Measurements from ENCODE around the gene SELE.

SELE gene, protein sequence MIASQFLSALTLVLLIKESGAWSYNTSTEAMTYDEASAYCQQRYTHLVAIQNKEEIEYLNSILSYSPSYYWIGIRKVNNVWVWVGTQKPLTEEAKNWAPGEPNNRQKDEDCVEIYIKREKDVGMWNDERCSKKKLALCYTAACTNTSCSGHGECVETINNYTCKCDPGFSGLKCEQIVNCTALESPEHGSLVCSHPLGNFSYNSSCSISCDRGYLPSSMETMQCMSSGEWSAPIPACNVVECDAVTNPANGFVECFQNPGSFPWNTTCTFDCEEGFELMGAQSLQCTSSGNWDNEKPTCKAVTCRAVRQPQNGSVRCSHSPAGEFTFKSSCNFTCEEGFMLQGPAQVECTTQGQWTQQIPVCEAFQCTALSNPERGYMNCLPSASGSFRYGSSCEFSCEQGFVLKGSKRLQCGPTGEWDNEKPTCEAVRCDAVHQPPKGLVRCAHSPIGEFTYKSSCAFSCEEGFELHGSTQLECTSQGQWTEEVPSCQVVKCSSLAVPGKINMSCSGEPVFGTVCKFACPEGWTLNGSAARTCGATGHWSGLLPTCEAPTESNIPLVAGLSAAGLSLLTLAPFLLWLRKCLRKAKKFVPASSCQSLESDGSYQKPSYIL

DNA sequence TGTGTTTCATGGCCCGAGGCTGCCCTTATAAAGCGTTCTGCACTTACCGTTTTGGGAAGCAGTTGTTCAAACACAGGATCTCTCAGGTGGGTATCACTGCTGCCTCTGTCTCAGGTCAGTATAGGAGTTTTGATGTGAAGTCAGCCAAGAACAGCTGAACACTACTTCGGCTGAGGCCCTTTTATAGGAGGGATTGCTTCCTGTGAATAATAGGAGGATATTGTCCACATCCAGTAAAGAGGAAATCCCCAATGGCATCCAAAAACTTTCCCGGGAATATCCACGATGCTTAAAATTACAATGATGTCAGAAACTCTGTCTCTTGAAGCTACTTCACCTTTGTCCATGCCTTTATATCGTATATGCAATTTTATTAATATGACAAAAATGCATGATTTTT, at the start of gene SELE:
Gene SELE, minus strand, starts transcription at position 156 of the 400 bp plus-strand sequence. CDS start 467 bp downstream, outside the sequence.
- no peak for DNase-seq (ENCODE audit: low read depth in 2 of 2)

DNA sequence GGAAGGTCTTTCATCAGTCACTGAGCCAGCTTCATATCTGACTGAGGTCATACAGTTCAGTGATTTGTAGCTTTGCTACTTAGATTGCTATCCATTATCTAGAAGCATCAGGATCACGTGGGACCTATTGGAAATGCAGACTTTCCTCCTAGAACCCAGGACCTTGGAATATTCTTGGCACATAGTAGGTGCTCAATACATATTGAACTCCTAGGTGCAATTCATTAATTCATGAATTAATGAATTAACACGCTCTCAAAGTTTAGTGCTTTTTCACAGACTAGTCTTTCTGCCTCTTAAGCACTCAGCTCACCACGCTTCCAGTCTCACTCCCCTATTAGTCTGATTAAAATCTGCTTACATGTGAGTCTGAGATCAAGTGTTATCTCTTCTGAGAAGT, 48.7 kb upstream of the SELE start:
- no peak for DNase-seq (ENCODE audit: low read depth in 2 of 2)

DNA sequence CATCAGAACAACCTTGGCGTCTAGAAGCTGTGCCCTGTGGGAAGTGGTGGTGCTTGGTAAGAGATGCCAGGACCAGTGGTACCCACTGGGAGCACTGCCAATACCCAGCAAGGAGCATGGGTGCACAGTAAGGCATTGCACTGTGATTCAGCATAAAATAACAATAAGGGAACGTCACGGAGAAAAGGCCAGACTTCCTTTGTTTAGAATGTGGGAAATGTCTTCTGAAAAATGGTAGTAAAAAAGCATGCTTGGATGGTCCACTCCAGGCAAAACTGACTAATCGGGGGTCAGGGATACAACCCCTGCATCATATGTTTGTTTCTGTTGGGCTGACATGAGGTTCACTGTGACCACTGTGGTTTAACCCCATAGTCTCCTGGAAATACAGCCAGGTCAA, 46.1 kb upstream of the SELE start:
- DNase-seq (ENCODE audit: low read depth in 2 of 2): no peak

DNA sequence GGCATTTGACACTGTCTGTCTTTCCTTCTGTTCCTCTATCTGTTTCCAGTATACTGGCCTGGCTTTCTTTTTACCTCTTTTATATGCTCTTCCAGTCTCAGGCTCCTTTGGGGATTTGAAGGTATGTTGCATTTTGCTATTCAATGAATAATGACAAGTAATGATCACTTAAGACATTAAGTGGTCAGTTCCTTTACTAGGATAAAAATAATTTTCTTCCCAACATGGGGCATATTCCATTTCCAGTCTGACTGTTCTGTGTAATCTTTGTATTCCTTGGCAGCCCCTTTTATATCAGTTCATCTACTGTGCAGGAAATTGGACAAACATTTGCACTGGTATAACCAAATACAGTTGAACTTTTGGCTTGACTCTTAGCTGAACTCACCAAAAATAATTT, 45.3 kb upstream of the SELE start:
- DNase-seq (ENCODE audit: low read depth in 2 of 2): no peak

DNA sequence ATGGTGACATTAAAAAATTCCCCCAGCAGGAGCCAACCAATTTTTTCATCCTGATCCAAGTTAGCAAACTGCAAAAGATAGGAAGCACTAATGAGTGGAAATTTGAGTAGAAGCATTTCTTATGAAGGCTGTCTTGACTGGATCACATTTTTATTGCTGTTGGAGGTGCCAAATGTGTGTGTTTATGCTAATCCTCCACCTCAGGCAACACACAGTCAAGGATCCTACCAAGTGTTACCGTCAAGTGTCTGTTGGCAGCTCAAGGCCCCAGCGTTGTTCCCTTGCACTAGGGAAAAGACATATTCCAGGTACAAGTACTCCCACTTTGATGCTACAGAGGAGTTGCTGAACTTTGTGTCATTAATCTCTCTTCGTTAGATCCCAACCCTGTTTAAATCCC, 42.6 kb upstream of the SELE start:
- DNase-seq (ENCODE audit: low read depth in 2 of 2): no peak

DNA sequence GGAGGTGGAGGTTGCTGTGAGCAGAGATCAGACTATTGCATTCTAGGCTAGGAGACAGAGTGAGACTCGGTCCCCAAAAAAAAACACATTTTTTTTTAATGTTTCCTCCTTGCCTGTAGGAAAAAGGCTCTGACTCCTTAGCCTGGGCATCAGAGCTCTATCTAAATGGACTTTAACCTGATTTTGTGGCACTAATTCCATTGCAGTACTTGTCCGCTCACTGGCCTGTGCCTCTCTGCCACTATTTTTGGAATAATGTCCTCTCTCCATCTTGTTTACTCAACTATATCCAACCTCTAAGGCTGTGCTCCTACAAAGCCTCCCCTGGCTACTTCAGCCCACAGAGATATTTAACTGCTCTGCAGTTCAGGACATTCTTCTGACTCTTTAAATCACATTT, 34.3 kb upstream of the SELE start:
- DNase-seq (ENCODE audit: low read depth in 2 of 2): no peak

DNA sequence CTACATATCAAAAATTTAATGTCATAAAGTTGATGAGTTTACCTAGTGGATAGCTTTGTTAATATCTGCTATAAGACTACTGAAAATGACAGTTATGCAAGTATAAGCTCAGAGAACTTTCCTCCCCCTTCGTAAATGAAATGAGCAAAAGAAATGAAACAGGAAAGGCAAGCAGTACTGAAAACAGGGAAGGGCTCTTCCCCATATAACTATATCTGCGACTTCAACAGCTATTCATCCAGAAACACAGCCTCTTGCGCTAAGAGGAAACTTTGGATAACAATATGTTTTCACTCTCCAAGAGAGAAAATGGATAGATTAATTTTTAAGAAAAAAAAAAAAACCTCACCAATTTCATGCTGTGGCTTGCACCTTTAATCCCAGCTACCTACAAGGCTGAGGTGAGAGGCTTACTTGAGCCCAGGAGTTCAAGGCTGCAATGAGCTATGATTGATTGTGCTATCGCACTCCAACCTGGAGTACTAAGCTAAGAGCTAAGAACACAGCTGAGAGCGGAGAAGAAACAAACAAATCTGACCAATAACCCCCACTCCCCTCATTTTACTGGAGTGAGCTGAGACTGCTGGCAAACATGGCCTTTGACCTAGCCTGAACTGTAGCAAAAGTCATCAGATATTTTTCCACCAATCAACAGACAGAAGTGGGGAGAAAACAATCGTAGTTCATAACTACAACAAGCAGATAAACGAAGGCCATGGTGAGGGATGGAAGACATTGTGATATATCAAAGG, 31.9 kb upstream of the SELE start:
- DNase-seq (ENCODE audit: low read depth in 2 of 2): no peak

DNA sequence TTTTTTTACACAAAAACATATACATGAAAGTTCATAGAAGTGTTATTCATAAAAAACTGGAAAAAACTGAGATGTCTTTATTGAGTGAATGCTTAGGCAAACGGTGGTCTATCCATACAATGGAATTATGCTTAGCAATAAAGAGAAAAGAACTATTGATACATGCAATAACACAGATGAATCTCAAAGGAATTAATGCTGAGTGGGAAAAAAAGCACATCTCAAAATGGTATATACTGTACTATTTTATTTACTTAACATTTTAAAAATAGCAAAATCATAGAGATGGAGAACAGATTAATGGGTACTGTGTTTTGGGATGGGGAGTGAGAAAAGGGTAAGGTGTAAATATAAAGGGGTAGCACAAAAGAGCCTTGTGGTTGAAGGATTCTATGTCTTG, 31.0 kb upstream of the SELE start:
- no peak for DNase-seq (ENCODE audit: low read depth in 2 of 2)

DNA sequence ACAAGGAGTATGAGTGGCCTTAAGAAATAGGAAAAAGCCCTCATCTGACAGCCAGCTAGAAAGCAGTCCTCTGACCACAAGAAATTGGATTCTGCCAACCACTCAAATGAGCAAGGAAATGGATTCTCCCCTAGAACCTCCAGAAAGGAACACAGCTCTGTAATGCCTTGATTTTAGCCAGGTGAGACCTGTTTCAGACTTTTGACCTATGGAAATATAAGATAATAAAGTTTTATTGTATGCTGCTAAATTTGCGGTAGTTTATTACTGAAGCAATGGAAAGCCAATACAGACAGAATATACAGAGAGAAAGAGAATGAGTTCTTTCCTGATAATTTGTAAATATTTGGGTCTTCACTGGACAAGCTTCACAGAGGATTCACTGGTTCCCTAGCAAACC, 28.8 kb upstream of the SELE start:
- no peak for DNase-seq (ENCODE audit: low read depth in 2 of 2)

DNA sequence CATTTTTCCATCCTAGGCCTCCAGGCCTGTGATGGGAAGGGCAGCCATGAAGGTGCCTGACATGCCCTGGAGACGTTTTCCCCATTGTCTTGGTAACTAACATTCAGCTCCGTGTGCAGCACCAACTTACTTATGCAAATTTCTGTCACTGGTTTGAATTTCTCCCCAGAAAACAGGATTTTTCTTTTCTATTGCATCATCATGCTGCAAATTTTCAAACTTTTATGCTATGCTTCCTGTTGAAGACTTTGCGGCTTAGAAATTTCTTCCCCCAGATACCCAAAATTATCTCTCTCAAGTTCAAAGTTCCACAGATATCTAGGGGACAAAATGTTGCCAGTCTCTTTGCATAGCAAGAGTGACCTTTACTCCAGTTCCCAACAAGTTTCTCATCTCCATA, 25.2 kb upstream of the SELE start:
- no peak for DNase-seq (ENCODE audit: low read depth in 2 of 2)

DNA sequence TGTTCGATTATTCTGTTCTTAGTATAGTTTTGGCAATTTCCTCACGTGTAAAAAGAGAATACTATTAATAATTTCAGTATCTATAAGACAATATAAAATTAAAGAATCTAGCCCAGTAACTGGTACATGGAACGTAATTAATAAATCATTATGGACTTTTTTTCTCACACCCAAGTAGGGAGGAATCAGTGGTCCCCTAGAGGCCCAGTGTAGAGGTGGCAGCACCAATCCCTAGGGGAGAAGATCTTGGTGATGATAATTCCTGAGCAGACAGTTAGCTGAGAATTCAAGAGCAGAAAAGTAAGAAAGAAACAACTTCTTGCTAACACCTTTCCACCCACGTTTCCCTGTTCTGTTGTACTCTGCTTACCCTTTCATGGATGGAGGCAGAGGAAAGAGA, 19.7 kb upstream of the SELE start:
- DNase-seq (ENCODE audit: low read depth in 2 of 2): no peak

DNA sequence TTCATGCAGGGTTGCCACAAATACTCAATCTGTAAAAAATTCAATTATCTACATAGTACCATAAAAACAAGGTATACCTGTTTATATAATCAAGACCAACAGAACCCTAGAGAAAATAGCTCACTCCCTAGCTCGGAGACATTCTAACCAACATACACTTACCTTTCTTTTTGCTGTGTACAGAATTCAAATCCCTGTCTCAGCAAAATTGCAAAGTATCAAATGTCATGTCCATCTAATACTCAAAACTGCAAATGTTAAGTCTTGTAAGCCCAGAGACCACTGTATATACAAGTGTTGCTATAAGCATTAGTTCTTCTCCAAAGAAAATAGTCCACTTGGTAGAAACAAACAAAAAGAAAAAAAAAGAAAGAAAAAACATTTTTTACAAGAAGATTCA, 16.2 kb upstream of the SELE start:
- DNase-seq (ENCODE audit: low read depth in 2 of 2): no peak

DNA sequence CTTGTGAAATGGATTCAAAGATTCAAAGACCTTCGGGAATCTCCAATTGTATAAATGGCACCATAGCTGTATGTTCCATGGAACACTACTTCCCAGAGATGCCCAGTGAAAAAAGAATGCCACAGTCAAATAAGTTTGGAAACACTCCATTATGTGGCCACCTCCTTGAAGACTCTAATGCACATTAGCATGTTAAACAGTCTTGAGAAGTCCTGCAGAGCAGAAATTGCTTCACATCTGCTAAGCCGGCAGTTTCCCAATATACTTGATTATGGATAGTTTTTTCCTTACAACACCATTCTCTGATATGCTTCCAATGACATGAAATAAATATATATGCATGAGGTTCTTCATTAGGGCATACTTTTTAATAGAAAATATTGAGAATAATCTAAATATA, 12.7 kb upstream of the SELE start:
- DNase-seq (ENCODE audit: low read depth in 2 of 2): no peak

DNA sequence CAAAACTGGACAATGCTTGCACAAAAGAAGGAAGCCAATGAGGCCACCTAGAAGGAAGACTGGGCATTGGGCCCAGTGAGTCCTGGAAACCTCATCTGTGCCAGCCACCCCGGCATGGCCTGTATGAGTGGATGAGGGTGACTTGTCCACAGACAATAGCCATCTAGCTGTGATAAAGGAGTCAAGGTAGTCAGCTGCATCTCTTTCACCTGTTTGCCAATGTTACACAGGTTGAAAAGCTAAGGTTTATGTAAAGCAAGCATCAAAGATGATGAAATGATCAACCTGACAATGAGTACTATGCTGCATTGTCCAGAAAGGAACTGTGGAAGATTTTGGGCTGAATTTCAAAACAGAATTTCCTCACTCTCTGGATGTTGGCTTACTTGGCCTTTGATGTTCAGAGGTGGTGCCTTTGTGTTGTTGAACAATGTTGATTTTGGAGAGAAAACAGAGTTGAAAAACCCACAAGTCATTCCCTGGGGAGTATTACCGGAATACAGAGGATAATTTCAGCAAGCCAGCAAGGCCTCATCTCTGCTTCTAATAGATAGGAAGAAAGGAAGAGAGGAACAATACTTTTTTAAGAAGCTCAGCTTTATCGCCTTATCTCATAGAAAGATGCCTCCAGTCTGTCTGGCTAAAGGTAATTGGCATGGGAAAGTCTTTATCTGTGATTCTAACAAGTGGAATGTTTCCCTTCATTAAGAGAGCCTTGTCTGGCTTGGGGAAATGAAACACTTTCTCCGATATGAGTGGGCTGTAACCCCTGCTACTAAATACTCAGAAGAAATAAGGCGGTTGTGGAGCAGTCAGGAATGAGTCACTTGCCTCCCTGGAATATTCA, 11.4 kb upstream of the SELE start:
- DNase-seq (ENCODE audit: low read depth in 2 of 2): no peak

DNA sequence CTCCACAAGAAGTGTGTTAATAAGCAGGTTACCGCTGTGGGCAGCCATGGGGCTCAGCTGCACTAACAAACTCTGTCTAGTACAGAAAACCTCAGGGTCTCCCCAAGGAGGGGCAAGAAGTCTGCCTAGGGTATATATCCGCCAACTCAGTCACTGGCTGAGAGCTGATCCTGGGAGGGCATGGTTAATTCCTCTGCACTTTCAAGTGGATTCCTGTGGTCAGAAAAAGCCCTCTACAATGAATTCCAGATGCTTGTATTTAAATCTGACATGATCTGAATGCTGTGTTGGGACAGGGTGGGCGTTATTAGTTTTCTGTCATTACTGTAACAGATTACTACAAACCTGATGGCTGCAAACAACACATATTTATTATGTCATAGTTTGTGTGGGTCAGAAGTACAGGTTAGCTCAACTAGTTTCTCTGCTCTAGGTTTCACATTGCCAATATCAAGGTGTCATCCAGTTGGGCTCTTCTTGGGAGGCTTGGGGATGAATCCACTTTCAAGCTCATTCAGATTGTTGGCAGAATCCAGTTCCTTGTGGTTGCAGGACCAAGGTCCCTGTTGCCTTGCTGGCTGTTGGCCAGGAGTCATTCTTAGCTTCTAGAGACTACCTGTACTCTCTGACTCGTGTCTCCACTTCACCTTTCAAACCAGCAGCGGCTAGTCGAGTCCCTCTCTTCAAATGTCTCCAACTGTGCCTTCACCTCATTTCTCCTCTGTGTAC, 8.0 kb upstream of the SELE start:
- no peak for DNase-seq (ENCODE audit: low read depth in 2 of 2)

DNA sequence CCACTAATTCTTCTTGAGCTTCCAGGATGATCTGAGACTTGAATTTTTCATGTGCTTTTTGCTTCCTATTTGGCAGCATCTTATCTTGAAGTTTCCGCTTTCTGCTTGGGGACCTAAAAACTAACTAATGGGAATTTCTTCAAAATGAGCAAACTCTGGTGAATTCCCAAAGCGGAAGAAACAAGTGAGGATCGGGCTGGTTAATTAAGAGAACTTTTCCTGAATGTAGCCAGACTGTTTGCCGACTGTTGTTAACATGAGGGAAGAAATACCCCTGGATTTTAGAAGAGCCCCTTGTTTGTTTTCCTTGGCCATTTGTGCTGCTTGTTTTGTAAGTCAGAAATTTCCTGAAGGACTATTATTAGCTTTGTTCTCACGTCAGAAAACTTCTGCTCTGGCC, 6.1 kb upstream of the SELE start:
- DNase-seq (ENCODE audit: low read depth in 2 of 2): no peak

DNA sequence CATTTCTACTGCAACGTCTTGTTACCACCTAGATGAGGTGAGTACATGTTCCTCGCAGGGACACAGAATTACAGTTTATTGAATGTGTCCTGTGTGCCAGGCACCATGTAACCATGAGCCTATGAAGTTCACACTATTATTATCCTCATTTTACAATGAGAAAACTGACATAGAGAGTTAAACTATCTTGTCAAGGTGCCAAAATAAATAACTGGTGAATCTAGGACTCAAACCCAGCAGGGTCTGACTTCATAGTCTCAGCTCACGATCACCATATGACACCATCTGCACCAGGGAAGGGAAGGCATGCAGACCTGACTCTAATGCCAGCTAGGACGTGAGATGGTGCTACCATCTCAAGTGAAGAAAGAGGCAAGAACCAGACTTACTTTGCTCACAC, 2.4 kb downstream of the SELE start:
- no peak for DNase-seq (ENCODE audit: low read depth in 2 of 2)

DNA sequence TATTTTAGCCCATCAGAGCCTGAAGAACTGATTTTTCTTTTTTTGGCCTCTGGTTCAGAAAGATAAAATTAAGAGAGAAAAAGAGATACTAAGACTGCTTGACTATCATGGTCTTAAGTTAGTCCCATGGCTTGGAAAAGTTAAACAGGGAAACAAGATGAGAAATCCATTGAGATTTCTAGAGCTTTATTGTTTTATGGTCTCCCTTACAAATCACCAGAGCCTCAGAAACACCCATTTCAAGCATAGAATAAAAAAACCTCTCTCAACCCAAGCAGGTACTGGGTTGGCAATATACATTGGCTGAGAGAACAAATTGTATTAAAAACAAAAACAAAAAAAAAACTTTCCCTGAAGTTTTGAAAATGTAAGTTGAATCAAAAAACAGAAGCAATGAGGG, 3.9 kb downstream of the SELE start:
- DNase-seq (ENCODE audit: low read depth in 2 of 2): no peak

DNA sequence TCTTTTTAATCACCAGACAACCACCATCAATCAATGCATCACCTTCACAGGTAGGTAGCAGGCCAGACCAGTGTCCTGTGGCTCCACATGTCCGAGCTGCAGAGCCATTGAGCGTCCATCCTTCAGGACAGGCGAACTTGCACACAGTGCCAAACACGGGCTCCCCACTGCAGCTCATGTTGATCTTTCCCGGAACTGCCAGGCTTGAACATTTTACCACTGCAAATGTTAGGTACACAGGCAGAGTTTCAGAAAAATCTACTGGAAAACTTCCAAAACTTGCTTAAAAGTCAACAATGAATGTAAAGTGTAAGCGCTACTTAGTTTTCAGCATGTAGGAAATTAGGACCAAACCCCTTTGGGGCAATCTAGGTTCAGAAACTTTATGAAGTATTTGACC, 6.6 kb downstream of the SELE start:
- DNase-seq (ENCODE audit: low read depth in 2 of 2): no peak

DNA sequence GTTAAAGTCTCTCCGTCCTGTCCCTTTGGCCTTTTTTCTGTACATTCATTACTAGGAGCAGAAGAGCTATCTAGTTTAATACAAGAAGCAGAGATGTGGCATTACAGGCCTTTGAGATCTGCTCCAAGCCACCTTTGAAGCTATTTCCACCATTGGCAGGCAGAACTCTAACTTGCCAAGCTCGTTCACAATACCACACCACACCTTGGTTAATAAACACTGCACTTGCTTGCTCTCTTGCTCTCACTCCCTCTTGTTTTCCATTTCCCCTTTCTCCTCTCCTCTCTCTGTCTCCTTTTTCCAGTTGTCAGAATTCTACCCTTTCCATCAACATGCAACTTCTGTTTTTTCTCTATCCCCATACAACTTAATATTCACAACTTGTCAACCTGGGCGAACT, 7.0 kb downstream of the SELE start:
- DNase-seq (ENCODE audit: low read depth in 2 of 2): no peak

DNA sequence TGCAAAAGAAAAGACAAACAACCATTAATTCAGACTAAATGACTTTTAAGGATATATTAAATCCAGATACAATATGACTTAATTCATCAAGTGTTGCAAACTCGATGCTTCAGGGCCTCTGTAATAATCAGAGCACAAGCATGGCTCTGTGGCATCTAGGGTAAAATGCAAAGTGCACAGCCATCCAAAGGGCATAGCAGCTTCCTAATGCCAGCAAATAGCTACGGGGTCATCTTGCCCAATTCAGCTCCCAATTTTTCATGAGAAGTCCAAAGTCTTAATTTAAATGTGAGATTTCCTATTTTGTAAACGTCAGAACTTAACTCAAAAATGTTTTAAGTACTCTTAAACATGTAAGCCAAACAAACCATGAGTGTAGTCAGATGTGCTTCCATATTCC, 7.9 kb downstream of the SELE start:
- DNase-seq (ENCODE audit: low read depth in 2 of 2): no peak
